ENCODE results near the gene KRT36.

GRCh38 chr17:41451154-41451728 lies 38.5 kb downstream of the KRT36 start:
- TF ChIP-seq, protein P1, sequence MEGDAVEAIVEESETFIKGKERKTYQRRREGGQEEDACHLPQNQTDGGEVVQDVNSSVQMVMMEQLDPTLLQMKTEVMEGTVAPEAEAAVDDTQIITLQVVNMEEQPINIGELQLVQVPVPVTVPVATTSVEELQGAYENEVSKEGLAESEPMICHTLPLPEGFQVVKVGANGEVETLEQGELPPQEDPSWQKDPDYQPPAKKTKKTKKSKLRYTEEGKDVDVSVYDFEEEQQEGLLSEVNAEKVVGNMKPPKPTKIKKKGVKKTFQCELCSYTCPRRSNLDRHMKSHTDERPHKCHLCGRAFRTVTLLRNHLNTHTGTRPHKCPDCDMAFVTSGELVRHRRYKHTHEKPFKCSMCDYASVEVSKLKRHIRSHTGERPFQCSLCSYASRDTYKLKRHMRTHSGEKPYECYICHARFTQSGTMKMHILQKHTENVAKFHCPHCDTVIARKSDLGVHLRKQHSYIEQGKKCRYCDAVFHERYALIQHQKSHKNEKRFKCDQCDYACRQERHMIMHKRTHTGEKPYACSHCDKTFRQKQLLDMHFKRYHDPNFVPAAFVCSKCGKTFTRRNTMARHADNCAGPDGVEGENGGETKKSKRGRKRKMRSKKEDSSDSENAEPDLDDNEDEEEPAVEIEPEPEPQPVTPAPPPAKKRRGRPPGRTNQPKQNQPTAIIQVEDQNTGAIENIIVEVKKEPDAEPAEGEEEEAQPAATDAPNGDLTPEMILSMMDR (IDR thresholded peaks at IDR 0.05), result no peak
- no peak for TF ChIP-seq POLR2A (IDR thresholded peaks at IDR 0.05)
